H1 (cell line): ENCODE measurements around the gene PPFIBP2. TPM values are rescaled to one million over a fixed set of nuclear protein-coding genes. Genes with fewer than 3 reads are reported as not detected.

Source experiments
- CTCF ChIA-PET: fragments of 300-600 bp; sonication (Branson Sonifier 250); formaldehyde crosslinking; loops from one replicate; lab custom pipeline; 2021; ENCODE audit not compliant: partially characterized antibody; lab: Charles Lee
- POLR2A ChIA-PET: fragments of 300-600 bp; sonication (Branson Sonifier 250); formaldehyde crosslinking; loops from one replicate; lab custom pipeline; 2021; ENCODE audit warnings: inconsistent platforms; ENCODE audit not compliant: partially characterized antibody; lab: Charles Lee
- DNase-seq, 2 experiments: peaks; one replicate each; pipeline versions ENCODE4 v3.0.0 to v3.0.0-alpha.2; 2010 to 2022; ENCODE audit warnings: low spot score in 2 of 2, low read depth in 1 of 2, mixed read lengths in 1 of 2
- FAIRE-seq: peaks from 2 replicates; lab custom pipeline; 2011; peaks lifted over from hg19 to GRCh38; lab: Jason Lieb, UNC
- H2AFZ ChIP-seq: 2 replicates; pipeline ENCODE4 v1.8.1; 2012; ENCODE audit warnings: low read length, inconsistent platforms
- H2AK5ac ChIP-seq: 2 replicates; pipeline ENCODE4 v1.6.1; 2013; ENCODE audit warnings: low read depth, low read length
- H2BK120ac ChIP-seq: replicated peaks from 2 replicates; pipeline ENCODE3; 2013; ENCODE audit warnings: low read depth, low read length, inconsistent platforms
- H2BK12ac ChIP-seq: 2 replicates; pipeline ENCODE4 v1.6.1; 2013; ENCODE audit warnings: low read depth, low read length
- H2BK15ac ChIP-seq: 2 replicates; pipeline ENCODE4 v1.6.1; 2013; ENCODE audit warnings: low read length
- H2BK20ac ChIP-seq: 2 replicates; pipeline ENCODE4 v1.6.1; 2013; ENCODE audit warnings: low read length
- H2BK5ac ChIP-seq: 2 replicates; pipeline ENCODE4 v1.6.1; 2013; ENCODE audit warnings: low read depth, low read length
- H3K14ac ChIP-seq: 2 replicates; pipeline ENCODE4 v1.6.1; 2013; ENCODE audit warnings: inconsistent platforms; ENCODE audit not compliant: insufficient read length
- H3K18ac ChIP-seq: 2 replicates; pipeline ENCODE4 v1.6.1; 2013; ENCODE audit warnings: low read length; ENCODE audit errors: extremely low read depth
- H3K23ac ChIP-seq: 2 replicates; pipeline ENCODE4 v1.6.1; 2013; ENCODE audit warnings: inconsistent platforms; ENCODE audit not compliant: insufficient read length
- H3K23me2 ChIP-seq: 2 replicates; pipeline ENCODE4 v1.6.1; 2013; ENCODE audit warnings: low read depth, low read length
- H3K27ac ChIP-seq: 2 replicates; pipeline ENCODE4 v1.6.1; 2011; ENCODE audit warnings: low read depth, low read length, inconsistent platforms
- H3K27me3 ChIP-seq, 4 experiments: replicated peaks in 1 of 4; 1 replicate in 1 of 4; 2 replicates in 3 of 4; pipeline versions ENCODE4 v1.6.1 to v1.8.1; 2011 to 2013; ENCODE audit warnings: low read length in 3 of 4, mild to moderate bottlenecking in 3 of 4, inconsistent platforms in 2 of 4, mixed read lengths in 2 of 4, moderate library complexity in 1 of 4; ENCODE audit not compliant: control insufficient read depth in 3 of 4, insufficient read depth in 3 of 4; ENCODE audit errors: extremely low read depth in 1 of 4
- H3K36me3 ChIP-seq, 4 experiments: 2 replicates each; pipeline versions ENCODE4 v1.6.1 to v1.8.1; 2011 to 2013; ENCODE audit warnings: mild to moderate bottlenecking in 4 of 4, low read length in 3 of 4, moderate library complexity in 2 of 4, control low read depth in 1 of 4, inconsistent platforms in 1 of 4; ENCODE audit not compliant: insufficient read depth in 4 of 4, control insufficient read depth in 2 of 4
- H3K4ac ChIP-seq: replicated peaks from 2 replicates; pipeline ENCODE3; 2013; ENCODE audit warnings: low read length, low read depth, mixed read lengths, inconsistent platforms; ENCODE audit not compliant: insufficient read length
- H3K4me1 ChIP-seq, 4 experiments: replicated peaks in 1 of 4; 1 replicate in 1 of 4; 2 replicates in 3 of 4; pipeline versions ENCODE4 v1.6.1 to v1.8.1; 2011 to 2013; ENCODE audit warnings: low read length in 3 of 4, inconsistent platforms in 2 of 4, mixed read lengths in 1 of 4; ENCODE audit not compliant: insufficient read depth in 4 of 4, control insufficient read depth in 3 of 4
- H3K4me2 ChIP-seq, 2 experiments: 2 replicates each; pipeline versions ENCODE4 v1.6.1 to v1.8.1; 2011 to 2013; ENCODE audit warnings: low read depth in 2 of 2, low read length in 2 of 2, control low read depth in 1 of 2, inconsistent platforms in 1 of 2, mild to moderate bottlenecking in 1 of 2; ENCODE audit not compliant: insufficient read depth in 1 of 2
- H3K4me3 ChIP-seq, 4 experiments: fragments of 200-600, 300-600 bp in 1 of 4; sonication (generic), shearing (Covaris generic), sonication (Bioruptor Twin) in 1 of 4; 2 replicates each; pipeline versions ENCODE4 v1.5.1 to v1.8.1; 2011 to 2016; ENCODE audit warnings: low read length in 4 of 4, low read depth in 3 of 4, control low read depth in 2 of 4, inconsistent platforms in 2 of 4, mild to moderate bottlenecking in 2 of 4, mixed read lengths in 1 of 4, moderate library complexity in 1 of 4; ENCODE audit not compliant: insufficient read depth in 2 of 4; ENCODE audit errors: extremely low read depth in 1 of 4
- H3K56ac ChIP-seq: replicated peaks from 2 replicates; pipeline ENCODE3; 2013; ENCODE audit warnings: low read depth, mild to moderate bottlenecking, mixed read lengths, low read length, inconsistent platforms; ENCODE audit not compliant: insufficient read length
- H3K79me1 ChIP-seq: 2 replicates; pipeline ENCODE4 v1.6.1; 2013; ENCODE audit warnings: low read depth, low read length, control low read depth
- H3K79me2 ChIP-seq, 2 experiments: 2 replicates each; pipeline versions ENCODE4 v1.6.1 to v1.8.1; 2012 to 2013; ENCODE audit warnings: low read length in 2 of 2, mild to moderate bottlenecking in 2 of 2, inconsistent platforms in 1 of 2; ENCODE audit not compliant: insufficient read depth in 2 of 2, control insufficient read depth in 1 of 2
- H3K9ac ChIP-seq, 4 experiments: replicated peaks in 1 of 4; 1 replicate in 1 of 4; 2 replicates in 3 of 4; pipeline versions ENCODE4 v1.6.1 to v1.8.1; 2011 to 2013; ENCODE audit warnings: low read depth in 3 of 4, low read length in 3 of 4, control low read depth in 2 of 4, mild to moderate bottlenecking in 2 of 4, moderate library complexity in 2 of 4, inconsistent platforms in 1 of 4; ENCODE audit errors: extremely low read depth in 1 of 4
- H3K9me3 ChIP-seq, 2 experiments: 2 replicates each; pipeline versions ENCODE4 v1.6.1 to v1.8.1; 2012 to 2013; ENCODE audit warnings: mild to moderate bottlenecking in 2 of 2, moderate library complexity in 2 of 2, control low read depth in 1 of 2, inconsistent platforms in 1 of 2, low read depth in 1 of 2, low read length in 1 of 2, mixed read lengths in 1 of 2; ENCODE audit not compliant: insufficient read depth in 2 of 2
- H4K20me1 ChIP-seq, 2 experiments: replicated peaks in 1 of 2; 2 replicates each; pipeline versions ENCODE3 to v1.8.1; 2011 to 2013; ENCODE audit warnings: inconsistent platforms in 2 of 2, low read length in 2 of 2, mild to moderate bottlenecking in 1 of 2; ENCODE audit not compliant: insufficient read depth in 2 of 2, control insufficient read depth in 1 of 2
- H4K5ac ChIP-seq: 2 replicates; pipeline ENCODE4 v1.6.1; 2013; ENCODE audit warnings: low read length, low read depth, mixed read lengths, inconsistent platforms; ENCODE audit not compliant: insufficient read length
- H4K8ac ChIP-seq: 2 replicates; pipeline ENCODE4 v1.8.0; 2013; ENCODE audit warnings: mild to moderate bottlenecking, moderate library complexity, low read length, inconsistent platforms; ENCODE audit not compliant: insufficient read depth; ENCODE audit errors: extremely low read depth
- H4K91ac ChIP-seq: replicated peaks from 2 replicates; pipeline ENCODE3; 2013; ENCODE audit warnings: low read length, mixed read lengths, inconsistent platforms; ENCODE audit not compliant: insufficient read length
- EZH2 ChIP-seq: fragments of 200-600 bp; sonication (generic); IDR thresholded peaks from 2 replicates; pipeline ENCODE4 v1.7.1; 2012; ENCODE audit warnings: low read depth, mild to moderate bottlenecking, moderate library complexity, low read length, inconsistent platforms; ENCODE audit not compliant: severe bottlenecking
- GABPA ChIP-seq: IDR thresholded peaks from 2 replicates; pipeline ENCODE4 v1.6.1; 2011; ENCODE audit warnings: mild to moderate bottlenecking, low read length, moderate library complexity, borderline replicate concordance; ENCODE audit not compliant: insufficient read depth
- KDM1A ChIP-seq: fragments of 200-600, 300-600 bp; sonication (generic); IDR thresholded peaks from 2 replicates; pipeline ENCODE4 v1.7.1; 2016; ENCODE audit warnings: mild to moderate bottlenecking, low read length, borderline replicate concordance
- MAFK ChIP-seq: IDR thresholded peaks from 2 replicates; pipeline ENCODE4 v1.6.1; 2012; ENCODE audit warnings: low read depth, mild to moderate bottlenecking, improper control_type of control experiment, low read length
- NRF1 ChIP-seq: IDR thresholded peaks from 2 replicates; pipeline ENCODE4 v1.6.1; 2011; ENCODE audit warnings: mild to moderate bottlenecking, low read depth, low read length, improper control_type of control experiment
- SP4 ChIP-seq: IDR thresholded peaks from 2 replicates; pipeline ENCODE4 v1.6.1; 2012; ENCODE audit warnings: low read length, inconsistent platforms
- WGBS, 2 experiments: shearing (Covaris generic) in 1 of 2; methylation state at CpG; one replicate each; pipeline versions ENCODE4 v1.1.6 to v1.1.7; 2013 to 2015; ENCODE audit warnings: low lambda C conversion rate in 2 of 2, mixed read lengths in 2 of 2, inconsistent platforms in 1 of 2, low coverage in 1 of 2, missing lambda C conversion rate in 1 of 2; ENCODE audit not compliant: insufficient replicate concordance in 2 of 2, insufficient coverage in 1 of 2, insufficient read length in 1 of 2; ENCODE audit errors: extremely low coverage in 1 of 2, missing lambda C conversion rate in 1 of 2; 5-methylcytosine and 5-hydroxymethylcytosine counted together
- polyA plus RNA-seq, 7 experiments: library from polyadenylated mRNA; depleted of rRNA in 3 of 7; stranded (reverse) in 5 of 7; unstranded in 2 of 7; fragments of >200 nt in 5 of 7; fragments of 200-250 nt in 2 of 7; gene quantifications; 1 replicate in 5 of 7; 2 replicates in 1 of 7; 4 replicates in 1 of 7; pipeline versions ENCODE4 v1.2.1 to v1.2.3, GENCODE V29; 2011 to 2013; ENCODE audit warnings: missing spikeins in 2 of 7, mixed read lengths in 2 of 7
- total RNA-seq: library from RNA; stranded (reverse); fragmentation: NEBNext Ultra II Directional; extraction: Animal tissue kit (Norgen Biotek cat#: 25700); gene quantifications from 2 replicates; pipeline ENCODE4 v1.2.1, GENCODE V29; 2021
- TF ChIP-seq, protein P1 (sequence below): IDR thresholded peaks from 2 replicates; pipeline ENCODE4 v1.6.1; 2011; ENCODE audit warnings: low read depth, mild to moderate bottlenecking, low read length; ENCODE audit not compliant: insufficient read depth
- TF ChIP-seq, protein P2 (sequence below): IDR thresholded peaks from 2 replicates; pipeline ENCODE4 v1.6.1; 2012; ENCODE audit warnings: low read length, inconsistent platforms
- TF ChIP-seq, protein P3 (sequence below), 3 experiments: IDR thresholded peaks; 1 replicate in 2 of 3; 2 replicates in 1 of 3; pipeline versions ENCODE4 v1.5.1 to v1.6.1; 2011; ENCODE audit warnings: low read length in 3 of 3, mild to moderate bottlenecking in 3 of 3, inconsistent platforms in 2 of 3, low read depth in 1 of 3, moderate library complexity in 1 of 3; ENCODE audit not compliant: insufficient read depth in 1 of 3; ENCODE audit errors: control extremely low read depth in 1 of 3

PPFIBP2 gene
- total and polyA plus RNA-seq, 2 of the 8 experiments (the other 6 are each of a cell fraction or from before 2014, with no cell fraction given) = 5.5 to 9.8 TPM

DNA sequence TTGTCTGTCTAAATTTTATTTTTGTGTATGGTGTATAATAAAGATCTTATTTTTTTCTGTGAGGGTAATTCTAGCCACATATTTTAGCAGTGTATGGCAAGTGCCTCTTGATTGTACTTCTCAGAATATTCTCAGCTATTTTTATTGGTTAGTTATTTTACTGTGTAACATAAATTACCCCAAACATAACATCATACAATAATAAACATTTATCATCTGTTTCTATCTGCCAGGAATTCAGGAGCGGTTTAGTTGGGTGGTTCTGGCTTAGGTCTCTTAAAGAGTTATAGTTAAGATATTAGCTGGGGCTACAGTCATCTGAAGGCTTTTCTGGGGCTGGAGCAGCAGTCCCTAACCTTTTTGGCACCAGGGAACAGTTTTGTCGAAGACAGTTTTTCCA is 47.8 kb downstream of the PPFIBP2 start:
- peaks cover 0 to 3% (median 0%) of the 10 kb centered on the region in 4 experiments; a peak in 2 of 7 replicates for H3K4me1 ChIP-seq
- H3K14ac ChIP-seq = no peak overlapping the region
- FAIRE-seq (no peak), DNase-seq (no peak)
- H4K8ac ChIP-seq = no peak overlapping the region
- no peak overlapping the region for H4K91ac ChIP-seq
- no peaks in the 10 kb centered on the region for H3K79me2 ChIP-seq
- H3K9ac ChIP-seq = no peak overlapping the region
- no peaks in the 10 kb centered on the region for H3K9me3 ChIP-seq
- no peak overlapping the region for H2BK5ac ChIP-seq
- H3K79me1 ChIP-seq = no peaks in the 10 kb centered on the region
- H3K23ac ChIP-seq = no peak overlapping the region
- H3K27ac ChIP-seq = no peak overlapping the region
- no peak overlapping the region for H2BK120ac ChIP-seq
- no peak overlapping the region for H2BK20ac ChIP-seq
- H3K4ac ChIP-seq = no peak overlapping the region
- no peaks in the 10 kb centered on the region for H3K36me3 ChIP-seq
- no peak overlapping the region for H3K18ac ChIP-seq
- 46% methylated on average over 2 of the region's 2 CpGs; no CpG with 5 or more reads in 1 of the 2 experiments for WGBS, 2 experiments
- H3K56ac ChIP-seq = no peak overlapping the region
- H4K20me1 ChIP-seq = no peaks in the 10 kb centered on the region
- ChIA-PET CTCF (interaction anchor here (2.9 to 4.2 kb wide), 3 partner anchors 10 to 104 kb away, joined by 10 to 28 read pairs (median 21); no protein-coding TSS in a partner anchor), POLR2A (no interaction called here)
- H2AK5ac ChIP-seq = no peak overlapping the region
- H2BK15ac ChIP-seq = no peak overlapping the region
- no peaks in the 10 kb centered on the region for H3K23me2 ChIP-seq
- no peak overlapping the region for H2AFZ ChIP-seq
- no peaks in the 10 kb centered on the region for H3K27me3 ChIP-seq
- no peak overlapping the region for H3K4me3 ChIP-seq
- H2BK12ac ChIP-seq = no peak overlapping the region
- no peak overlapping the region for H3K4me2 ChIP-seq
- no peak overlapping the region for H4K5ac ChIP-seq
- TF ChIP-seq, protein P1, sequence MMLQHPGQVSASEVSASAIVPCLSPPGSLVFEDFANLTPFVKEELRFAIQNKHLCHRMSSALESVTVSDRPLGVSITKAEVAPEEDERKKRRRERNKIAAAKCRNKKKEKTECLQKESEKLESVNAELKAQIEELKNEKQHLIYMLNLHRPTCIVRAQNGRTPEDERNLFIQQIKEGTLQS = no peak
- TF ChIP-seq NRF1 = no peak
- TF ChIP-seq EZH2 = no peak
- TF ChIP-seq GABPA = no peak
- TF ChIP-seq, protein P2, sequence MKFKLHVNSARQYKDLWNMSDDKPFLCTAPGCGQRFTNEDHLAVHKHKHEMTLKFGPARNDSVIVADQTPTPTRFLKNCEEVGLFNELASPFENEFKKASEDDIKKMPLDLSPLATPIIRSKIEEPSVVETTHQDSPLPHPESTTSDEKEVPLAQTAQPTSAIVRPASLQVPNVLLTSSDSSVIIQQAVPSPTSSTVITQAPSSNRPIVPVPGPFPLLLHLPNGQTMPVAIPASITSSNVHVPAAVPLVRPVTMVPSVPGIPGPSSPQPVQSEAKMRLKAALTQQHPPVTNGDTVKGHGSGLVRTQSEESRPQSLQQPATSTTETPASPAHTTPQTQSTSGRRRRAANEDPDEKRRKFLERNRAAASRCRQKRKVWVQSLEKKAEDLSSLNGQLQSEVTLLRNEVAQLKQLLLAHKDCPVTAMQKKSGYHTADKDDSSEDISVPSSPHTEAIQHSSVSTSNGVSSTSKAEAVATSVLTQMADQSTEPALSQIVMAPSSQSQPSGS = no peak
- TF ChIP-seq, protein P3, sequence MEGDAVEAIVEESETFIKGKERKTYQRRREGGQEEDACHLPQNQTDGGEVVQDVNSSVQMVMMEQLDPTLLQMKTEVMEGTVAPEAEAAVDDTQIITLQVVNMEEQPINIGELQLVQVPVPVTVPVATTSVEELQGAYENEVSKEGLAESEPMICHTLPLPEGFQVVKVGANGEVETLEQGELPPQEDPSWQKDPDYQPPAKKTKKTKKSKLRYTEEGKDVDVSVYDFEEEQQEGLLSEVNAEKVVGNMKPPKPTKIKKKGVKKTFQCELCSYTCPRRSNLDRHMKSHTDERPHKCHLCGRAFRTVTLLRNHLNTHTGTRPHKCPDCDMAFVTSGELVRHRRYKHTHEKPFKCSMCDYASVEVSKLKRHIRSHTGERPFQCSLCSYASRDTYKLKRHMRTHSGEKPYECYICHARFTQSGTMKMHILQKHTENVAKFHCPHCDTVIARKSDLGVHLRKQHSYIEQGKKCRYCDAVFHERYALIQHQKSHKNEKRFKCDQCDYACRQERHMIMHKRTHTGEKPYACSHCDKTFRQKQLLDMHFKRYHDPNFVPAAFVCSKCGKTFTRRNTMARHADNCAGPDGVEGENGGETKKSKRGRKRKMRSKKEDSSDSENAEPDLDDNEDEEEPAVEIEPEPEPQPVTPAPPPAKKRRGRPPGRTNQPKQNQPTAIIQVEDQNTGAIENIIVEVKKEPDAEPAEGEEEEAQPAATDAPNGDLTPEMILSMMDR (IDR thresholded peaks at IDR 0.05; ENCODE audit: control extremely low read depth in 1 of 3, insufficient read depth in 1 of 3, low read depth in 1 of 3, low read length in 3 of 3) = no peak
- no peak for TF ChIP-seq KDM1A
- no peak for TF ChIP-seq SP4
- no peak for TF ChIP-seq MAFK
